Stimulated activated memory B cell treated with anti-CD40 and anti-IgM and Interleukin-4, amounts not matched to agents 10 μg/mL and 1 μg/mL and 100 μg/mL, for 72 hours (primary cell): ENCODE results near the gene HLA-DPA1.
A peak's percentile ranks its signal among the peaks of the same experiment; 100 is the strongest.

Experiments used
- ATAC-seq: fragments of 150-1000 bp; cut with Tn5 transposase; 2 replicates; pipeline ENCODE4 v1.10.0; 2021
- H3K27ac Mint-ChIP-seq: one replicate; pipeline ENCODE4 v1.8.0; 2022; ENCODE audit warnings: mild to moderate bottlenecking, mixed read lengths
- H3K27me3 Mint-ChIP-seq: one replicate; pipeline ENCODE4 v1.8.0; 2022; ENCODE audit warnings: mixed read lengths
- H3K36me3 Mint-ChIP-seq: one replicate; pipeline ENCODE4 v1.8.0; 2022; ENCODE audit warnings: mixed read lengths
- H3K4me1 Mint-ChIP-seq: one replicate; pipeline ENCODE4 v1.8.0; 2022; ENCODE audit warnings: mixed read lengths
- H3K4me3 Mint-ChIP-seq: one replicate; pipeline ENCODE4 v1.8.0; 2022; ENCODE audit warnings: mild to moderate bottlenecking, moderate library complexity, mixed read lengths
- H3K9me3 Mint-ChIP-seq: one replicate; pipeline ENCODE4 v1.8.0; 2022; ENCODE audit warnings: mixed read lengths

Gene HLA-DPA1

GRCh38 chr6:33073431-33073871 is at the start of gene HLA-DPA1:
Gene HLA-DPA1, minus strand, starts transcription at chr6:33073649.
- Mint-ChIP-seq H3K4me3 (peak within 1 kb of the TSS; percentile 99), H3K27me3 (no peaks in the 10 kb centered on the region), H3K9me3 (peaks cover 6% of the 10 kb centered on the region), H3K4me1 (peaks cover 46% of the 10 kb centered on the region), H3K36me3 (peaks cover 69% of the 10 kb centered on the region), H3K27ac (peak within 1 kb of the TSS; percentile 94)
- ATAC-seq, result peak; percentile 89

- peaks cover 9% of the 10 kb centered on the region for H3K9me3 Mint-ChIP-seq
- H3K4me1 Mint-ChIP-seq, result peaks cover 10% of the 10 kb centered on the region
- ATAC-seq, result no peak
- peaks cover 23% of the 10 kb centered on the region for H3K36me3 Mint-ChIP-seq
- H3K27me3 Mint-ChIP-seq, result peaks cover 8% of the 10 kb centered on the region
- H3K4me3 Mint-ChIP-seq, result no peak overlapping the region
- no peak overlapping the region for H3K27ac Mint-ChIP-seq
These were observed 49.7 kb upstream of the HLA-DPA1 start for GRCh38 chr6:33123181-33123580.

GRCh38 chr6:33120001-33120400 is 46.6 kb upstream of the HLA-DPA1 start:
- Mint-ChIP-seq H3K36me3 (peaks cover 33% of the 10 kb centered on the region), H3K4me1 (peaks cover 32% of the 10 kb centered on the region)
- ATAC-seq, result no peak

DNA sequence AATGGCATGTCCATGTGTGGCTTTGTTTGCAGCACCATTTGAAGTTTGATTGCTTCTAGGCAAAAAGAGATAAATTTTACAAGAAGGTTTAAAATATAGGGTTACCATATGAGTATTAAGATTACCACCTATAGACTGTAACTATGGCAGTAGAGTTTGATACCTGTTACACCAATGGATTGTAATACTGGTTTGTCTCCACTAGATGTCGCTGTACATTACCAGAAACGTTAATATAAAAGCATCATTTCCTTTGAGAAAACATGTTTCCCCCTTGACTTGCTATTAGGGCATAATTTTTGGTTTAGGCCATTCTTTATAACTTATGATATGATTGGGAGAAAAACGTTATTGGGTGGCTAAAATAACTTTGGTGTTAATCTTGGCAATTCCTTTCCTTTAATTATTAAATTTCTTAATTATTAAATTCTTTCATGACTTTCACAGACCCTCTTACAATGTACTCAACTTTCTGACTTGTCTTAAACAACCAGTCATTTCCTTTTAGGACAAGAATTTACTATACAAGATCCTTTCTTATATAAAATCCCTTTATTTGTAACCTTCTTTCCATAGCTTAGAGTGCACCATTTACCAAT is 45.2 kb upstream of the HLA-DPA1 start:
- Mint-ChIP-seq H3K9me3 (peaks cover under 1% of the 10 kb centered on the region), H3K4me1 (peaks cover 46% of the 10 kb centered on the region), H3K27me3 (peaks cover 12% of the 10 kb centered on the region), H3K36me3 (peaks cover 25% of the 10 kb centered on the region), H3K4me3 (peak overlapping the region; percentile 45), H3K27ac (no peak overlapping the region)
- ATAC-seq, result no peak

More at GRCh38 chr6:33120001-33120400, 46.6 kb upstream of the HLA-DPA1 start:
- H3K9me3 Mint-ChIP-seq, result peaks cover 9% of the 10 kb centered on the region
- no peak overlapping the region for H3K27ac Mint-ChIP-seq
- H3K4me3 Mint-ChIP-seq, result no peak overlapping the region
- H3K27me3 Mint-ChIP-seq, result peaks cover 12% of the 10 kb centered on the region

DNA sequence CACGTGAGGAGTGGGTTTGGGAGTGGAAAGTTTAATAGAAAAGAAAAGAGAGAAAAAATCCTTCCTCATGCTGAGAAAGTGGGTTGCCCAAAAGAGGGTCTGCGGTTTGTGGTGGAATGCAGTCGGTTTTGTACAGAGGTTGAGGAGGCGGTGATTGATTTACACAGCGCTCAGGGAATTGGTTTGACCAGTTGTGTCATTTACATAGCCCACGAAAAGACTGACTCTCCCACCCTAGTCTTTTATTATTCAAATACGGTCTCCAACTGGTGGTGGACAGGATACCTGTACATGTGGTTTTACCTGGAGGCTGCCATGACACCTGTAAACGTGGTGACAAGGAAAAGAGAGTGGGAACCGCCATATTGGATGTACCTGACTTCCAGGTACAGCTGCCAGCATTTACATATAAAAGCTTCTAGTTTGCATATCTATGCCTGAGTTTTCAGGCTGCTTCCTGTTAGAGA is 44.4 kb upstream of the HLA-DPA1 start:
- Mint-ChIP-seq H3K27ac (peak overlapping the region; percentile 74), H3K36me3 (peaks cover 21% of the 10 kb centered on the region), H3K27me3 (peaks cover 12% of the 10 kb centered on the region), H3K9me3 (no peaks in the 10 kb centered on the region), H3K4me3 (peak overlapping the region; percentile 53), H3K4me1 (peaks cover 54% of the 10 kb centered on the region)
- peak; percentile 34 for ATAC-seq

DNA sequence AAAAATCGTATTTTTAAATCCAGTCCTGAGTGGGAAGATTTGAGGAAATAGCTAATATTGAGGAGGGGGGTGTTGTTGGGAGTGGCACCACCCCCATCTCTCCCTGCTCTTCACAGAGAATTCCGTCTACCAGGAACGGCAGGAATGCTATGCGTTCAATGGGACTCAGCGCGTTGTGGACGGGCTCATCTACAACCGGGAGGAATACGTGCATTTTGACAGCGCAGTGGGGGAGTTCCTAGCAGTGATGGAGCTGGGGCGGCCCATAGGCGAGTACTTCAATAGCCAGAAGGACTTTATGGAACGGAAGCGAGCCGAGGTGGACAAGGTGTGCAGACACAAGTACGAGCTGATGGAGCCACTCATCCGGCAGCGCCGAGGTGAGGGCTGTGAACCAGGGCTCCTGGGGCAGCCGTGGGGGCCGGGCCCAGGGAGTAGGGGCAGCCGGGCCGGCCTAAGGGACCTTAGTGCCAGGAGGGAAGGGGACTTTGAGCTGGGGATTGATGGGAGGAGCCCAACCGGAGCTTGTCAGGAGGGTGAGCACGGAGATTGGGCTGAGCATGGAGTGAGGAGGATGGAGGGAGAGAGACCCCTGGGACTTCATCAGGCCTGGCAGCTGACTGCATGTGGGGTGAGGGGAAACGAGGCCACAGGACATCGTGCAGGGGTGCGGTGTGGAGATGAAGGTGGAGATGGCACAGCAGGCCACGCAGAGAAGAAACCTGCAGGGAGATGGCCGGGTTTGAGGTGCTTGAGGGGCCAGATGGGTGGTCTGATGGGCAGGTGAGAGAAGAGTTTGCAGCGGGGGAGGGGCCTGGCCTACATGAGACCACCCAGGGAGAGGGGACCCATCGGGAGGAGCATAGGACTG is 43.6 kb upstream of the HLA-DPA1 start:
- Mint-ChIP-seq H3K4me1 (peaks cover 61% of the 10 kb centered on the region), H3K27me3 (peaks cover 12% of the 10 kb centered on the region), H3K9me3 (no peaks in the 10 kb centered on the region), H3K27ac (peak overlapping the region; percentile 74), H3K36me3 (peaks cover 16% of the 10 kb centered on the region), H3K4me3 (peak overlapping the region; percentile 53)
- no peak for ATAC-seq

DNA sequence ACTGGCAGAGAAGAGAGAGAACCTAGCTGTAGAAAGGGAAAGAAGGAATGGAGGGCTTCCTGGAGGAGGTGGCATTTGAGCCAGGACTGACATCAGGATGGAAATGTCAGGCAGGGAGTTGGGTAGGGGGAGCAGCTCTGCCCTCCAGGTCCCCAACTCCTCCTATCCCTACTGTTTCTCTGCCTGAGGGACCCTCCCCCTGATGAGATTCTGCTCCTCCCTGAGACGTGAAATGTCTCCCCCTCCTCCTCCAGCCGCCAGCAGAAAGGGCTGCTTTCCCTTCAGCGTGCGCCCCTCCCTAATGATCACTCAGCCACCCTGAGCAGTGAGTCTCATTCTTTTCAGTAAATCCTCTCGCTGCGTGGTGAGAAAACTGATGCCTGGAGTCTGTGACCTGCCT is 43.0 kb upstream of the HLA-DPA1 start:
- peaks cover 67% of the 10 kb centered on the region for H3K4me1 Mint-ChIP-seq
- H3K27ac Mint-ChIP-seq, result peak overlapping the region; percentile 74
- no peak for ATAC-seq
- H3K27me3 Mint-ChIP-seq, result peaks cover 12% of the 10 kb centered on the region
- no peak overlapping the region for H3K4me3 Mint-ChIP-seq
- H3K36me3 Mint-ChIP-seq, result peaks cover 10% of the 10 kb centered on the region
- no peaks in the 10 kb centered on the region for H3K9me3 Mint-ChIP-seq

DNA sequence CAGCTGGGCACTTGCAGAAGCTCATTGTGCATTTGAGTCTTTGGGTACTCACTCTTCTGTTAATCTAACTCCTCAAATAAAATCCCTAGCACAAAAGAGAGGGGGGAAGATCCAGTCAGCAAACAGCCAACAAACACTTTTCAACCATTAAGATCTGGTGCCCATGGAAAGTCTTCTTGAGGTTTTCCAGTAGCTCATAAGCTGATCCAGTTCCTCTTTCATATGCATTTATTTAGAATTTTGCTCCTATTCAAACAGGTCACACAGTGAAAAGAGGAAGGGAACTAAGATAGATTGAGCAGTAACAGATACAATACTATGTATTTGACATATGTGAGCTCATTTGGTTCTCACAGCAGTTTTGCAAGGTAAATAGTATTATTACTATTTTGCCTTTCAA is 41.0 kb upstream of the HLA-DPA1 start:
- Mint-ChIP-seq H3K4me1 (peaks cover 67% of the 10 kb centered on the region), H3K4me3 (peak overlapping the region; percentile 76), H3K27me3 (peaks cover 12% of the 10 kb centered on the region), H3K9me3 (no peaks in the 10 kb centered on the region), H3K36me3 (peaks cover 10% of the 10 kb centered on the region), H3K27ac (peak overlapping the region; percentile 94)
- ATAC-seq, result peak; percentile 75

DNA sequence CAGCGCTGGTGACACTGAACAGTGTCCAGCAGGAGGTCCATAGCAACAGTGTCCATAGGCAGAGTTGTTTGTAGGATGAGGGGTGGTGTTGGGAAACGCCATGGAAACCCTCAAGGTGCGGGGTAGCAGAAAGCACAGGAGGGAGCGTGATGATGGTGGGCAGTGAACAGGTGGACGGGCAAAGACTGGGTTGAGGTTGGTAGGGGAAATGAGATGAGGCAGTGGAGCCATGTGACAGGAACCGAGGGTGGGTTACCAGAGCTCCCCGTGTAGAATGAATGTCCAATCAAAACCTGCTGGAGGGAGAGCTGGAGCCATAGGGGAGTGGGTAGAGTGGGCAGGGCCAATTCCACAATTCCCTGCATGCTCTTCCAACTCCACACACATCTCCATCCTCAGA is 40.3 kb upstream of the HLA-DPA1 start:
- Mint-ChIP-seq H3K36me3 (peaks cover 10% of the 10 kb centered on the region), H3K4me1 (peaks cover 67% of the 10 kb centered on the region), H3K27ac (peak overlapping the region; percentile 94), H3K9me3 (no peaks in the 10 kb centered on the region), H3K27me3 (peaks cover 12% of the 10 kb centered on the region), H3K4me3 (peak overlapping the region; percentile 76)
- no peak for ATAC-seq

- peak; percentile 95 for ATAC-seq
- peaks cover 55% of the 10 kb centered on the region for H3K4me1 Mint-ChIP-seq
- peaks cover 6% of the 10 kb centered on the region for H3K27me3 Mint-ChIP-seq
- peak overlapping the region; percentile 94 for H3K27ac Mint-ChIP-seq
- H3K9me3 Mint-ChIP-seq, result no peaks in the 10 kb centered on the region
- peak overlapping the region; percentile 76 for H3K4me3 Mint-ChIP-seq
- peaks cover 4% of the 10 kb centered on the region for H3K36me3 Mint-ChIP-seq
These were observed 38.7 kb upstream of the HLA-DPA1 start for GRCh38 chr6:33112148-33112547.

- peaks cover 12% of the 10 kb centered on the region for H3K9me3 Mint-ChIP-seq
- ATAC-seq, result no peak
- peaks cover 37% of the 10 kb centered on the region for H3K4me1 Mint-ChIP-seq
- peaks cover 6% of the 10 kb centered on the region for H3K27me3 Mint-ChIP-seq
- no peak overlapping the region for H3K27ac Mint-ChIP-seq
- H3K36me3 Mint-ChIP-seq, result peaks cover 5% of the 10 kb centered on the region
- no peak overlapping the region for H3K4me3 Mint-ChIP-seq
These were observed 34.9 kb upstream of the HLA-DPA1 start for GRCh38 chr6:33108307-33108706.

GRCh38 chr6:33107641-33108040 is 34.2 kb upstream of the HLA-DPA1 start:
- Mint-ChIP-seq H3K9me3 (peaks cover 12% of the 10 kb centered on the region), H3K27me3 (peaks cover 6% of the 10 kb centered on the region), H3K4me3 (no peak overlapping the region), H3K27ac (no peak overlapping the region), H3K4me1 (peaks cover 30% of the 10 kb centered on the region), H3K36me3 (peaks cover 5% of the 10 kb centered on the region)
- no peak for ATAC-seq

DNA sequence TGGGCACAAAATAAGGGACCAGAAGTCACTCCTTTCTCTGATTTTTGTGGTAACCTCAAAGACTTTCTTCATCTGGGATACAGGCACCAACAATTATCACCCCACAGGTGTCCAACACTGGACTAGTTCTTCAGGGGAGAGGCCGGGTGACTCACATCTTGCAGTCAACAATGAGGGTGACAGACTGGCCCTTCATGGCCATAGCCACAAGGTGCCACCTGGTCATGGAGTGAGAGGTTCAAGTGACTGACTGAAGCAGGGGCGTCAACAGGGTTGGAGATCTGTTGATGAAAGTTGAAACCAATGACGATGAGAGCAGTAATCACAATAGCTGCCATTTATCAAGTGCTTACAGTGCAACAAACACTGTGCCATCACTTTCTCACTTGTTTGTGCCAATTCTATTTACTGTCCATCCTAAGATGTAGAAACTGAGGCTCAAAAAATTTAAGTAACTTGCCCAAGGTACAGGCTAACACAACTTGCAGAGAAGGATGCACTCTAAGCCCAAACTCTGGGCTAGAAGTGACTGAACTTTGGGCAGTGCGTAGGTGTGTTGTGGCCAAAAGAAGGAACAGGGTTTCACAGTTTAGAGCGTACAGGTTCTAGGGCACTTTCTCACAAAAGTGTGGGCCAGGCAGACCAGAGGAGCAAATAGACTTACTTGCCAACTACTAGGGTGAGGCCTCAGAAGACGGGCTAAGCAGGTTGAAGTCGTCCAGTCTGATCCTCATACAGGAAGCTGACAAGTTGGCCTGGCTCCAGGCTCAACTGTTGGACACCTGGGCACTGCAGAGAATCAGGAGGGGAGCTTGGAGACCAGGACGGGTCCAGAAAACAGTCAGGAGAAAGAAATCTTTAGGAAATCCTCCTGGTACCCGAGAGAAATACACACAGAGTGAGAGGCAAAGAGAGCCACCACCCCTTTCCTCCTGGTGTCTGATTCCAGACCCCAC is 32.7 kb upstream of the HLA-DPA1 start:
- peaks cover 19% of the 10 kb centered on the region for H3K4me1 Mint-ChIP-seq
- peak overlapping the region; percentile 9 for H3K27ac Mint-ChIP-seq
- H3K4me3 Mint-ChIP-seq, result no peak overlapping the region
- peaks cover 6% of the 10 kb centered on the region for H3K27me3 Mint-ChIP-seq
- peaks cover 19% of the 10 kb centered on the region for H3K9me3 Mint-ChIP-seq
- peak; percentile 64 for ATAC-seq
- H3K36me3 Mint-ChIP-seq, result peaks cover 5% of the 10 kb centered on the region

DNA sequence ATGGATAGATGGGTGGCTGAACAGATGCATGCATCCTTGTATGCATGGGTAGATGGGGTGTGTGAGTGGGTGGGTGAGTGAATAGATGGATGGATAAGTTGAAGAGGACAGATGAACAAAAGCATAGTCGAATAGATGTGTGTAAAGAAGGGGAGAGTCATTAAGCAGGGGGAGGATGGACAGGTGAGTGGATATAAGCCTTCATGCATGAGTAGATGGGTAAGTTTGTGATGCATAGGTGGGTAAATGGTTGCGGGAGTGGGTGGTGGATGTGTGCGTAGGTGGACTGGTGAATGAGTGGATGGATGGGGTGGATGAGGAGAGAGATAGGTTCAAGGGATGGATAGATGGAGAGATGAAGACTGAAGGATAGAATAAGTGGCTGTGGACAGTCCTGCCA is 31.9 kb upstream of the HLA-DPA1 start:
- Mint-ChIP-seq H3K27me3 (peaks cover 6% of the 10 kb centered on the region), H3K4me1 (peaks cover 19% of the 10 kb centered on the region), H3K4me3 (no peak overlapping the region), H3K27ac (no peak overlapping the region), H3K9me3 (peaks cover 22% of the 10 kb centered on the region), H3K36me3 (peaks cover 5% of the 10 kb centered on the region)
- ATAC-seq, result no peak

GRCh38 chr6:33104887-33105286 is 31.4 kb upstream of the HLA-DPA1 start:
- Mint-ChIP-seq H3K27ac (no peak overlapping the region), H3K9me3 (peaks cover 23% of the 10 kb centered on the region), H3K36me3 (peaks cover 5% of the 10 kb centered on the region), H3K27me3 (peaks cover 6% of the 10 kb centered on the region), H3K4me3 (no peak overlapping the region), H3K4me1 (peaks cover 19% of the 10 kb centered on the region)
- no peak for ATAC-seq
